HG03521 (cell line): ENCODE measurements around the gene TTC24.
A peak's percentile ranks its signal among the peaks of the same experiment; 100 is the strongest.

Experiments
- ATAC-seq: cut with Tn5 transposase; IDR thresholded peaks from one replicate; pipeline ENCODE4 v1.9.1; 2021; ENCODE audit warnings: mild to moderate bottlenecking, moderate library complexity; ENCODE audit not compliant: unreplicated experiment

Gene TTC24

GRCh38 chr1:156553860-156554485 lies 25.6 kb upstream of the TTC24 start:
- ATAC-seq = no peak

DNA sequence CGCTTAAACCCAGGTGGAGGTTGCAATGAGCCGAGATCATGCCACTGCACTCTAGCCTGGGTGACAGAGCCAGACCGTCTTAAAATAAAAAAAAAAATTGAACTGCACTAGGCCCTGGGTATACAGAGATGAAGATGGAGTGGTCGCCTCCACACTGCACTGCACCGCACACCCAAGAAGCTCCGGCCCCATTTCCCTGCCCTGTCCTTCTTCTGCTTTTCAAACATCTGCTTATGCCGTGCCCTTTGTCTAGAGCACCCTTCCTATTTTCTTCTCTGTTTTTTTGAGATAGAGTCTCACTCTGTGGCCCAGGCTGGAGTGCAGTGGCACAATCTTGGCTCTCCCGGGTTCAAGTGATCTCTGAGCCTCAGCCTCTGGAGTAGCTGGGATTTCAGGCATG lies 24.6 kb upstream of the TTC24 start:
- no peak for ATAC-seq

GRCh38 chr1:156555715-156556114 lies 23.8 kb upstream of the TTC24 start:
- no peak for ATAC-seq

DNA sequence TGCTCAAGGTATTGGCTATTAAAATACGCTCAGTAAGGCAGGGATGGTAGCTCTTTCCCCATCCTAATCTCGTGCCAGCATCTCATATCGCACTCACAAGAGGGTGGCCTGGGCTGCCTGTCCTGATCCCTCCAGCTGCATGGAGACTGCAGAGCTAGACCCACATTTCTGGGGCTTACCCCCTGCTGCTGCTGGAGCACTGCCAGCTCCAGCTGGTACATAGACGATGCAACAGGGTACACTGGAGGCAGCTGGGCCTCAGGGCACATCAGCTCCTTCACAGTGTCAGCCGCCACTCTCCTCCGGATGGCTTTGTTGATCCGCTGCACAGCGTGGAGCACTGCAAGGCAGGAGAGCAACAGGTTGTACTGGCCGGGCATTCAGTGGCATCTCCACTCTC lies 23.2 kb upstream of the TTC24 start:
- no peak for ATAC-seq

DNA sequence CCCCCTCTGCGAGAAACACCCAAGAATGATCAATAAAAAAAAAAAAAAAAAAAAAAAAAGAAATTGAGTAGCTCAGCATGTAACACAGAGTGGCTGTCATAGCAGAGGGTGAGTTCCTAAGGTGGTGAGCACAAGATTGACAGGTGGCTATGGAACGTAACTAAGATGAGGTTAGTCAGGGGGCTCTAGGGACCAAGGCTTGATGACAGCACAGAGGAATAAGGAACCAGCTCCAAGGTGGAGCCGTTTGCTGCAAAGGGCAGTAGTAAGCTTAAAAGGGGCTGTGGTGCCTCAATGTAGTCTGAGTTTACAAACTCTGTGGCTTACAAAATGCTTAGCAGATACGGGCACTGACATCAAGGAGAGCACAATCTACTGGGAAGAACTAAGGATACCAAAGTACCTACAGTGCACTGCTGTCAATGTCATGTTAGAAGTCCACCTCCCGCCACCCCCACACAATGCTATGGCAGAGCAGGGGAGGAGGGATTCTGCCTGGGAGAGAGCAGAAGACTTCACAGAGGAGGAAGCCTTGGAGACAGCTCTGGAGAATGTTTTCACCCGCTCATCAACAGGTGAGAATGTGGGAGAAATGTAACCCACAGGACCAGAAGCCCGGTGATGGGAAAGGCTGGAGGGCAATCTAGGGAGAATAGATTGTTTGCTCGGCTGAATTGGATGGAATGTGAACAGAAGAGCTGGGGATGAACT lies 20.3 kb upstream of the TTC24 start:
- ATAC-seq = no peak

- no peak for ATAC-seq
Observed at GRCh38 chr1:156559797-156560385, 19.6 kb upstream of the TTC24 start.

- no peak for ATAC-seq
Observed at GRCh38 chr1:156560585-156561163, 18.8 kb upstream of the TTC24 start.

- no peak for ATAC-seq
Observed at GRCh38 chr1:156565519-156565918, 14.0 kb upstream of the TTC24 start.

- no peak for ATAC-seq
Observed at GRCh38 chr1:156566436-156566835, 13.1 kb upstream of the TTC24 start.

DNA sequence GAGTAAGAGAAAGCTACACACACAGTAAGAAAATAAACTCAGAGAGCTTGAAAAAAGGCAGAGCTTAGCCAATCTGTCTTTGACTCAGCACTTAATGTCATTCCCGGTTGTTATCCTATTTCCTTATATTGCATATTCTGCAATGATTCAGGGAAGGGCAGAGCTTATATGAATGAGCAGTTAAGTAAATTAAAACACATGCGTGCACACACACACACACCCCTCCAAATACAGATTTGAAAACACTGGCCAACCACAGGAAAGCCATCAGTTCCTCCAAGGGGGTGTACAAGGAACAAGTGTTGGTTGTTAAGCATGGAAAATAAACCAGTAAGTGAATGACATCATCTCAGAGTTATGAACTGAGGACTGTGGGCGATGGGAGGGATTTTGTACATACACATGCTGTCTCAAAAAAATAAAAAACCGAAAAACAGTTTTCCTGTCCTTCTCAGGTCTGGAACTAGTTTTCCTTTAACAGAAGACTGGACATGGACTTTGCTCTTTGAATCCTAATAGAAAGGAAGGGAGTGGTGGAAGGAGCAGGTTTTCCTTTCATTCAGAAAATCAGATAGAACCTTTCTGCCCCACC lies 8.2 kb upstream of the TTC24 start:
- no peak for ATAC-seq

GRCh38 chr1:156571919-156572662 lies 7.4 kb upstream of the TTC24 start, which contains the start of gene IQGAP3:
TSS of gene IQGAP3 (minus strand) at chr1:156572565. CDS start at chr1:156572529, 36 bp downstream.
- ATAC-seq = peak; percentile 85

DNA sequence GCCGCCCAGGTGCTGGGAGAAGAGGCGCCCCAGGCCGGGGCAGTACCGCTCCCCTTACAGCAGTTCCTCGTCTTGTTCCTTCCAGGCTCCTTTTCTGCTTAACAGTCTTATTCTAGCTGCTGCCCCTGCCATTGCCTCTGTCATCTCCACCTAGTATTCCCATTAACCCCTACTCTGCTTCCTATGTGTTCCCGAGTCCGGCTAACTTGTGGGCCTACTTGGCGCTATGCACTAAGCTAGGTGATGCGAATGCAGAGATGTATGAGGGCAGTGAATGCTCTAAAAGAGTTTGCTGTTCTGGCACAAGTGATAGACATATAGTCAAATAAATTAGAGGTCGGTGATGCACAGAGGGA lies 6.9 kb upstream of the TTC24 start:
- ATAC-seq = no peak

DNA sequence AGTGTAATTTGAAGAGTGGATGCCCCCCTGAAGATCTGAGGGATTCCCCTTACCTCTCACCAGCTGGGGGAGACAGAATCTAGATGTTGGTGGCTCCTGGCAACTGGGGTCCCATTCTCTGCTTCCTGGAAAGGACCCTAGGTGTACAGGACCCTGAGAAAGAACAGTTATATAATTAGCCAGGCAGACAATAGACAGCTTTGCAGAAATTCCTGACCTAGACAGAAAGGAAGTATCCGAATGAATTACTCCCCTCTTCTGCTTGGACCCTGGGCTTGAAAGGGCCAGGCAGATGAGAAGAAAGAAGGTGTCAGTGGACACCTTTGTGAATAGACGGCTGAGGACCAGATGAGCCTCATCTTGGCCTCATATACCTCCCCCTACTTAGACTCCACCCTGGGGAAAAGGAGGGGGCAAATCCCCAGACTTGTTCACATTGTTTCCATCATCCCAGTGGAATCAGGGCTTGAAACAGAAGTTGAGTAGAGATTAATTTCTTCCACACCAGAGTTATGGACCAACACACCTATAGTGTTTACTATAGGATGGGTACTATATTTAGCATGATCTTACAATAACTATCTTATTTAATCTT lies 5.4 kb upstream of the TTC24 start:
- ATAC-seq = no peak

DNA sequence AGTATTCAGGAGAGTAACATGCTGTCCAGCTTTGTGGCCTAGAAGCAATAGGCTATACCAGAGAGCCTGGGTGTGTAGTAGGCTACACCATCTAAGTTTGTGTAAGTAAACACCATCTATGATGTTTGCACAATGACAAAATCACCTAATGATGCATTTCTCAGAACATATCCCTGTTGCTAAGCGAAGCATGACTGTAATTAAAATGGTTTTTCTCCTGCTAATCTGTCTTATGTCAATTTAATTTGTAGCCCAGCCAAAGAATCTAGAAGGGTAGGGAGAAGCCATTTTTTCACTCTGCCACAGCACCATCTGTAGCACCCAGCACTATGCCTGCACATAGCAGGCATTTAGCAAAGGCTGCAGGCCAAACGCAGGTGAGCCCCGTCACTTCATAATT lies 2.0 kb upstream of the TTC24 start:
- no peak for ATAC-seq

- no peak for ATAC-seq
Observed at GRCh38 chr1:156578055-156578454, 1.5 kb upstream of the TTC24 start.

DNA sequence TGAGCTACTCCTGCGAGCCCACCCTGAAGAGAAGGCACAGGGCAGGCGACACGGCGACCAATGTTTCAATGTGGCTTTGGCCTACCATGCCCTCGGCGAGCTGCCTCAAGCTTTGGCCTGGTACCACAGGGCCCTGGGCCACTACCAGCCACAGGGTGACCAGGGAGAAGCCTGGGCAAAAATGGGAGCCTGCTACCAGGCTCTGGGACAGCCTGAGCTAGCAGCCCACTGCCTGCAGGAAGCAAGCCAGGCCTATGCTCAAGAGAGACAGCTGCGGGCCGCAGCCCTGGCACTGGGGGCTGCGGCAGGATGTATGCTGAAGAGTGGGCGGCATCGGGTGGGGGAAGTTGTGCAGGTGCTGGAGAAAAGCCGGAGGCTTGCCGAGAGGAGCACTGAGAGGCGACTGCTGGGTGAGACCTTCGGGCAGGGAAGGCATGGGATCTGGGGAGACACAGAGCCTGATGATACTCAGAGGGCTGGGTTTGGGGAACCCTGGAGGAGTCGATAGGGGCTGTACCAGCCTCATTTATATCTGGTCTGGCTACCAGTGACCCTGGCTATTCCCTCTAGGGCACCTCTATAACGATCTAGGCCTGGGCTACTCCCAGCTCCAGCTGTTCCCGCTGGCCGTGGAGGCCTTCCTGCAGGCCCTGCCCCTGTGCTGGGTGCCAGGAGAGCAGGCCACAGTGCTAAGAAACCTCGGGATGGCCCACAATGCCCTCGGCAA lies 2.3 kb downstream of the TTC24 start:
- no peak for ATAC-seq

DNA sequence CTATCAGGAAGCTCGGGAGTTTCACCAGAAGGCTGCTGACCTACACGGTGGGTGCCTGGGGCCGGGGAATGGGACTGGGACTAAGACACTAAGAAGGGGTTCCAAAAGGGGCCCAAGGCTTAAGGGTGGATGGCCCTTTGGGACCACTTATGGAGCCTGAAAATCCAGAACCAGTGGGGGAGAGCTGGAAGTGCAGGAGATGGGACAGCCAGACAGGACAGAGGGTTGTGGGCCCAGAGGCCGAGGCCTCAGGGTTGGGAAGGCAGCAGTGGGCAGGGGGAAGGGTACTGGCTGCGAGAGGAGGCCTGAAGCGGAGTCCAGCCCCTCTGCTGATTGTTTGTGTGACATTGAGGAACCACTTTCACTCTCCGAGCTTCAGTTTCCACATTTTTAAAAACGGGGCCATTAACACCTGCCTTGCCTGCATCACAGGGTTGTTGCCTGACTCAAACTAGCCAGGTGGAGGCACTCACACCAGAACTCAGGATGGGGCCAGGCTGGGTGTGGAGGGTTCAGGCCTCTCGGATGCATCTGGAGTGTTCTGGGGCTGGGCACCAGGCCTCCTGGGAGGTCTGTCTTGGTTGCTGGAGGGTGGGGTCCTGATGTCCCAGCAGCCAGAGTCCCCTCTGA lies 3.0 kb downstream of the TTC24 start:
- ATAC-seq = no peak

DNA sequence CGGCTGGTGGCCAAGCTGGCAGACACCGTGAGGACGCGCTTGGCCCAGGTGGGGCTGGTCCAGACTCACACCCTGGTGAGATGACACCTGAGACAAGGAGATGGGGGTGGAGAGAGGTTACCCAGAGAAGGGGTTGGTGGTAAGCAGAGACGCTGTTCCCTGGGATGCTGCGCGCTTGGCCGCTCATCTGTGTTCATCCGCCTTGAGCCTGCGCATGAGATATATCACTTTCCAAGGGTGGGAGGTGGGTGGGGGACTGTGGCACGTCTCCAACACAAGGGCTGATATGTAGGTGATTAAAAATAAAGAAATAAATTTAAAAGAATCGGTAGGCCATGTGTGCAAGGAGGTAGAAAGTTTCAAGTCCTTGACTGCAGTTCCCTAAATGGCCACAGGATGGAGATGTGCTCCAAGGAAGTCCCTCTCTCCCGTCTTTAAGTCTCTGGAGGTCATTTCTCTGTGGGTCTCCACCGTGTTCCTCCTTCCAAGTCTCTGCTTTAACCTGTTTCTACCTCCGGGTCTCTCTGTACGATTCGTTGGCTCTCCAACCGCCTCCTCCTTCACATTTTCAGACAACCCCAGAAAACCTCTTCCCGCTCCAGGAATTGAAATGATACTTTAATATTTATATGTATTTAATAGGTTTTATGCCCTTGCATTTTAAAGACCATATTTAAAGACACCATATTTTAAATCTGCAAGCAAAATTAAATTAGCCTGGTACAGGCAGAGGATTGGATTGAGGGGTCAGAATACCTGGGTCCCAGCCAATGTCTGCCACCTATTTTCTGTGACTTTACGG lies 4.5 kb downstream of the TTC24 start:
- ATAC-seq = no peak

DNA sequence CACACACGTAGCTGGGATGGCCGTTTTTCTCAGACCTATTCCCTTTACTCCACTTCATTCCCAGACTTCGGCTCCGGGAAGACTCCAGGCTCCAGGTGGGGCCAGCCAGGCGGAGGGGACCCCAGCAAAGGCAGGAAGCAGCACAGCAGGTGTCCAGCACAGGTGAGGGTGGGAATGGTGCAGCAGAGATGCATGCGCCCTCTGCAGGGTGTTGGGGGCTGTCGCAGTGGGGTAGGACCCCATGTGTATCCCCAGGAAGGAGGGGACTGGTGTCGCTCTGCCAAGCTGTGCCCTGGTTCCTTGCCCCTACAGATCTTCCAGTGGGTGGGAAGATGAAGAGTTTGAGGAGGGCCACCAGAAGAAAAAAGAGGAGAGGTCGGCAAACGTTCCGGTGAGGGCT lies 5.3 kb downstream of the TTC24 start:
- ATAC-seq = no peak
